AG04450 (cell line): ENCODE measurements around the gene CDH13. TPM values are rescaled to one million over a fixed set of nuclear protein-coding genes. Genes with fewer than 3 reads are reported as not detected.

Experiments
- CTCF ChIA-PET: fragments of 300-600, 350-600 bp; formaldehyde crosslinking; extraction: SDS; loops from one replicate; lab custom pipeline; 2022; ENCODE audit warnings: antibody characterized with exemption, inconsistent platforms; lab: Charles Lee
- POLR2A ChIA-PET: fragments of 350-600 bp; formaldehyde crosslinking; extraction: SDS; loops from one replicate; lab custom pipeline; 2021; ENCODE audit warnings: antibody characterized with exemption, inconsistent platforms; lab: Yijun Ruan, JAX
- DNase-seq: peaks from one replicate; pipeline ENCODE4 v3.0.0-alpha.2; 2011; ENCODE audit warnings: low read depth, low spot score
- H3K27ac ChIP-seq: one replicate; pipeline ENCODE4 v1.5.1; 2012; ENCODE audit warnings: low read depth, low read length, control low read depth
- H3K27me3 ChIP-seq: one replicate; pipeline ENCODE4 v1.6.0; 2012; ENCODE audit warnings: low read length; ENCODE audit not compliant: control insufficient read depth, insufficient read depth
- H3K4me3 ChIP-seq: 2 replicates; pipeline ENCODE4 v1.5.1; 2011; ENCODE audit warnings: mild to moderate bottlenecking, low read depth, low read length, control low read depth
- H3K9me3 ChIP-seq: 2 replicates; pipeline ENCODE4 v1.5.1; 2012; ENCODE audit warnings: low read length; ENCODE audit not compliant: control insufficient read depth, insufficient read depth
- polyA plus RNA-seq: library from polyadenylated mRNA; depleted of rRNA; stranded (reverse); fragments of >200 nt; gene quantifications from 2 replicates; pipeline ENCODE4 v1.2.3, GENCODE V29; 2011
- TF ChIP-seq, protein P1 (sequence below): IDR thresholded peaks from 2 replicates; pipeline ENCODE4 v1.5.1; 2011; ENCODE audit warnings: low read depth, low read length, control low read depth, inconsistent platforms

CDH13 gene
- polyA plus RNA-seq, 1 experiment, result 55.0 TPM

GRCh38 chr16:83609178-83609577 lies 982.4 kb downstream of the CDH13 start:
- no peaks in the 10 kb centered on the region for H3K9me3 ChIP-seq
- ChIA-PET CTCF (interaction anchor here (0.6 kb wide), 1 partner anchor 162 kb away, joined by 4 read pairs; no protein-coding TSS in a partner anchor), POLR2A (no interaction called here)
- TF ChIP-seq, protein P1, sequence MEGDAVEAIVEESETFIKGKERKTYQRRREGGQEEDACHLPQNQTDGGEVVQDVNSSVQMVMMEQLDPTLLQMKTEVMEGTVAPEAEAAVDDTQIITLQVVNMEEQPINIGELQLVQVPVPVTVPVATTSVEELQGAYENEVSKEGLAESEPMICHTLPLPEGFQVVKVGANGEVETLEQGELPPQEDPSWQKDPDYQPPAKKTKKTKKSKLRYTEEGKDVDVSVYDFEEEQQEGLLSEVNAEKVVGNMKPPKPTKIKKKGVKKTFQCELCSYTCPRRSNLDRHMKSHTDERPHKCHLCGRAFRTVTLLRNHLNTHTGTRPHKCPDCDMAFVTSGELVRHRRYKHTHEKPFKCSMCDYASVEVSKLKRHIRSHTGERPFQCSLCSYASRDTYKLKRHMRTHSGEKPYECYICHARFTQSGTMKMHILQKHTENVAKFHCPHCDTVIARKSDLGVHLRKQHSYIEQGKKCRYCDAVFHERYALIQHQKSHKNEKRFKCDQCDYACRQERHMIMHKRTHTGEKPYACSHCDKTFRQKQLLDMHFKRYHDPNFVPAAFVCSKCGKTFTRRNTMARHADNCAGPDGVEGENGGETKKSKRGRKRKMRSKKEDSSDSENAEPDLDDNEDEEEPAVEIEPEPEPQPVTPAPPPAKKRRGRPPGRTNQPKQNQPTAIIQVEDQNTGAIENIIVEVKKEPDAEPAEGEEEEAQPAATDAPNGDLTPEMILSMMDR, result no peak
- no peak overlapping the region for H3K4me3 ChIP-seq
- no peak for DNase-seq
- H3K27me3 ChIP-seq, result no peaks in the 10 kb centered on the region
- no peak overlapping the region for H3K27ac ChIP-seq

GRCh38 chr16:83615141-83615952 lies 988.6 kb downstream of the CDH13 start:
- ChIA-PET POLR2A (no interaction called here), CTCF (no interaction called here)
- DNase-seq, result no peak

DNA sequence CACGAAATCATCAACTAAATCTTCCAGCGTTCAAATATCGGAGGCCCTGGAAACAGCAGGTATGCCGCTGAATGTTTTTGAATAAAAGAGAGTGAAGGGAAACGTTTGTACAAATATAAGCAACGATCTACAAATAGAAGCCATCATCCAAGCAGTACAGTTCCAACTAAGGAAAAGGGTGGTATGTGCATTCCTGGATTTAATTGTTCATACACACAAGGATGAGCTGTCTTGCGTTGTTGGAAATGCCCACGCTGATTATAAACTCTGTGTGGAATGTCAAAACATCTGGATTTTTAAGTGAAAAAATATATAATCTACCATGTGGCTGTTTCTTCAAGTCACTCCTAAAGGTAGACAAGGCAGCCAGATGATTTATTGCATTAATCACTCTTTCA lies 989.2 kb downstream of the CDH13 start:
- Histone ChIP-seq H3K4me3 (no peak overlapping the region), H3K9me3 (no peaks in the 10 kb centered on the region), H3K27ac (no peak overlapping the region), H3K27me3 (no peaks in the 10 kb centered on the region)
- ChIA-PET CTCF (no interaction called here), POLR2A (no interaction called here)
- no peak for DNase-seq
- TF ChIP-seq, protein P1, result no peak

More at GRCh38 chr16:83615141-83615952, 988.6 kb downstream of the CDH13 start:
- H3K27me3 ChIP-seq, result no peaks in the 10 kb centered on the region
- no peak overlapping the region for H3K4me3 ChIP-seq
- no peak overlapping the region for H3K27ac ChIP-seq
- TF ChIP-seq, protein P1, result no peak
- H3K9me3 ChIP-seq, result no peaks in the 10 kb centered on the region

GRCh38 chr16:83619381-83620150 lies 992.8 kb downstream of the CDH13 start:
- POLR2A ChIA-PET, result no interaction called here
- Histone ChIP-seq H3K27ac (no peak overlapping the region), H3K27me3 (no peaks in the 10 kb centered on the region), H3K9me3 (no peaks in the 10 kb centered on the region), H3K4me3 (no peak overlapping the region)
- CTCF ChIA-PET, result no interaction called here
- no peak for DNase-seq
- TF ChIP-seq, protein P1, result no peak

GRCh38 chr16:83622010-83622409 lies 995.2 kb downstream of the CDH13 start:
- ChIA-PET POLR2A (no interaction called here), CTCF (no interaction called here)
- DNase-seq, result no peak
- Histone ChIP-seq H3K9me3 (no peaks in the 10 kb centered on the region), H3K27me3 (no peaks in the 10 kb centered on the region), H3K4me3 (no peak overlapping the region), H3K27ac (no peak overlapping the region)
- TF ChIP-seq, protein P1, result no peak
